GM18508 (cell line): ENCODE data around the gene SLC18A3.

Experiments
- ATAC-seq: cut with Tn5 transposase; IDR thresholded peaks from one replicate; pipeline ENCODE4 v1.9.1; 2021; ENCODE audit warnings: moderate number of reproducible peaks; ENCODE audit not compliant: insufficient read depth, unreplicated experiment

The SLC18A3 gene

DNA sequence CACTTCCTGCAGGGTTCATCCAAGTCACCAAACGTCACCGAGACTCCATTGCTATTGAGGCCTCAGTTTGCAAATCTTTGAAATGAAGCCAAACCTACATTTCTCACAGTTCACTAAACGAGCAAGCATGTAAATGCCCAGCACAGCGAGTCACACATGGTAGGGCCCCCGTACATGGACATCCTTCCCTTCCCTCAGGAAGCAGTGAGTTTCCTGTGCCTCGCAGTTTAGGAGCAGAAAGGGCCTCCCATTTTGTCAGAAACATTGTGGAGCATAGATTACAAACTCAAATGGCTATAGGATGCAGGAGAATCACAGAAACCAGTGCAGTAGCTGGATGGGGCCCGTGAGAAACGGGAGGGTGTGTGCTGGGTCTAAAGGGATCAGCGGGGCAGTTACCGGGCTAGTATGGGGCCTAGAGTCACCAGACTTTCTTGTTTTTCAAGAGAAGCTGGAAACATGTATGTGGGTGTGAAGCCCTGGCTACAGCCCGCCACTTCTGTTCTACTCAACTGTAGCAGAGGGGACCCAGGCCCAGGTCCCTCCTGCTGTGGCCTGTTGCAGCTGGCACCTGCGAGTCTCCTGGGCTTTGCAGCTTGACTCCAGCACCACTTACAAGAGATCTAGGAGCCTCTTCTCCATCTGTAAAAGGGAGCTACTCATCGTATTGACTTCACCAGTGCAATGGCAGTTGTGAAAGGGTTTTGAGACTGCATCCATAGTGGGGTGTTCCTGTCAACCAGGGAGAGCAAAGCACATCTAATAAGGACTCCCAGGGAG, 14.2 kb upstream of the SLC18A3 start:
- no peak for ATAC-seq

DNA sequence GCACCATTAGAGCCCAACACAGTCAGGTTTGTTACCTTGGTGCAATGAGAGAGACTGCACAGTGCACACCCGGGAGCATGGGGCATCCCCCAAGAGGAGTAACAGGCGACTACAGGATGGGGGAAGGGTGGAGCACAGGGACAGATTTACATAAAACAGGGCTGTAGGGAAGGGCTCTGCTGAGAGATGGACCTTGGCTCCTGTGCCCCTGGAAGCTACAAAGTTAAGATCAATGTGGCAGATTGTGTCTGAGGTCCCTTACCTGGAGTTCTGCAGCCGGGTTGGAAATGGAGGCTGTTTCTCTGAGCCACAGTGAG, 13.7 kb upstream of the SLC18A3 start:
- ATAC-seq = no peak

DNA sequence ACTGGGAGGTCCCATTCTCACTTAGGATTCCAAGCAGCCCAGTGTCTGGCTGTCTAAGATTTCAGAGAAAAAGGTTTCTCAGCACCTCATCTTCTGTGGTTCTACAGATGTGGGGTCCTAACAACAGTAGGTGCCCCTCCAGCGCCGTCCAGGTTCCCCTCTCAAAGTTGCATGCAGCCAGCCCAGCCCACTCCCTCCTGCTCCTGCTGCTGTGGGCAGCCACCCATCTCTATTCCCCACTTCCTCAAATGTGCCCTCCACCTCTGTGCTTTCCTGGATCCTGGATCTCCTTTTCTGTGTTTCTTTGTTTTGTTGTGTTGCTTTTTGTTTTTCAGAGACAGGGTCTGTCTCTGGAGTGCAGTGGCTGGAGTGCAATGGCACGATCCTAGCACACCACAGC, 13.3 kb upstream of the SLC18A3 start:
- no peak for ATAC-seq

DNA sequence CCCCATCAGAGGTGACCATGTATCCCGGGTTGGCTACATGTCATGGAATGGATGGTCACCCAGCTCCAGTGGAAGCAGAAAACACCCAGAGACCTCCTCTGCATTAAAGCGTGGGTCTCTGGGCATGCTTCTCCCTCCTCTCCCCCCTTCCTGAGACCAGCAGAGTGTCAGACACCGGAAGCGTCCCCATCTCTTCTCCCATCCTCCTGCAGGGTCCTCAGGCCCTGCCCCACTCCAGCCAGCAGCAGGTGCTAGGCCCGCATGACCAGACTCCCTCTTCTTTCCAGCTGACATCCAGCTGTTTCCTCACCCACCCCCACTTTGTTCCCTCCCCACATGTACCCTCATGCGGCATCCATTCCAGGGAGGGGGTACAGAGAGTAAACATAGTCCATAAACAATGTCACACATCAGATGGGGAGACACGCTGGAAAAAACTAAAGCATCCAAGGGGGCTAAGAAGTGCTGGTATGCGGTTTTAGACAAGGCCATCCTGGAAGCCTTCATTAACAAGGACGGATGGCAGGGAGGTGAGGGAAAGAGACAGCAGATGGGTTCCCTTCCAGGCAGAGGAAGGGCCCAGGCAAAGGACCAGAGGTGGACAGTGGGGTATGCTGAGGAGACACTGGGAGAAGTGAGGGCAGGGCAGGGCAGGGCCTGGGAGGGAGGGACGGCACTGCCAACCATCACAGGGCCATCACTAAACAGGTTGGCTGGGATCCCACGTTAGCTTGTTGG, 12.5 kb upstream of the SLC18A3 start:
- ATAC-seq = no peak

DNA sequence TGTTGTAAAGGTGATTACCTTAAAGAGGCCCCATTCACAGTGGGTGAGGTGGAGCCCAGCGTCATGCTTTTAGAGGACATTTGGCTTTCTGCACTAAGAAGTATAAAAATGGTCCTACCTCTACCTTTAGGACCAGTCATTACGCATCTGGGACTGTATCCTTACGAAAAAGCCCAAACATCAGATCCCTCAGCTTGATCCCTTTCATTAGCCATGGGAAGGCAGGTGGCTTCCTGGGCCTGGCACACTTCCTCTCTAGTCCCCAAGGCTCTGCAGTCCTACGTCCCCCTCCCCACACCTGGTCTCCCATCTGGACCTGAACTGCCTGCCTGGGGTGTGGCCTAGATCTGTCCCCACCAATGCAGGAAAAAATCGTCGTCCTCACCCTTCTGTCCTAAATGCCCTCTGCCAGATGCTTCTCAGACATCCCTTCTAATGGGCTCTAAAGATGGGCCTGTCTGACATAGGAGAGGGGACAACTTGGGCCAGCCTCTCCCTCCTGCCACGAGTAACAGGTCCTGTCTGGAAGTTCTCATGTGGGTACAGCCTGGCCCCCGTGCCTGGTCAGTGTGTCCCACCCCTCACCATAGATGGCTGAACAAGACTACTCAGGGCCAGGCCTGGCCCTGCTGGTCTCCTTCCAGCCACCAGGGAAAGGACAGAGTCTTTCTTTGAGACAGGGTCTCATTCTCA, 11.8 kb upstream of the SLC18A3 start:
- no peak for ATAC-seq

DNA sequence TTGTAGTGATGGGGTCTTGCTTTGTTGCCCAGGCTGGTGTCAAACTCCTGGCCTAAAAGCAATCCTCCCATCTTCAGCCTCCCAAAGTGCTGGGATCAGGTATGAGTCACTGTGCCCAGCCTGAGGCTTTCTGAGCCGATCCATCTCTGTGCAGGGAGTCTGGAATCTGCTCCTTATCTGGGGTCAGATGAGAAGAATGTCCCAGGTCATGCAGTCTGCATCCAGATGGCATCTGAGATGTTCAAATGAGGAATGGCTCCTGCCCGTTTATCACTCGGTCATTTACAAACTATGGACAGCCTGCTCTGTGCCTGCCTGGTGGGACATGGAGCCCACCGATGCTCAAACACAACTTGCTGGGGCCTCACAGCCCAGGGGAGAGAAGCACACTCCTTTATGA, 11.1 kb upstream of the SLC18A3 start:
- no peak for ATAC-seq

DNA sequence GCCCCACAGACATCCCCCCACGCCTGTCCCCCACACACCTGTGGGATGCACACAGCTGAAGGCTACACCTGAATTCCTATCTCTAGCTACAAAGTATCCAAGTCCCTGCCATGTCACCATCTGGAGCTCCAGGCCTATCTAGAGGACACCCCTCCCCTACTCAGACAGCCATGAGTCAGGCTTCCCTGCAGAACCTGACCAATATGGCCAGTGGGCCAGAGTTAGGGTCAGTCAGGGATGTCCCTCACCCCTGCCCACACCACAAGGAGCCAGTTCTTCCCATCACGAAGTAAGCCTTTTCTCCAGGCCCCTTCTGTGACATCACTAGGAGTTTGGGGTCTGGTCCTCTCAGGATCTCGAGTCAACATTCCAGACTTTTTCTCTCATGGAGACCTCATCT, 10.6 kb upstream of the SLC18A3 start:
- no peak for ATAC-seq

DNA sequence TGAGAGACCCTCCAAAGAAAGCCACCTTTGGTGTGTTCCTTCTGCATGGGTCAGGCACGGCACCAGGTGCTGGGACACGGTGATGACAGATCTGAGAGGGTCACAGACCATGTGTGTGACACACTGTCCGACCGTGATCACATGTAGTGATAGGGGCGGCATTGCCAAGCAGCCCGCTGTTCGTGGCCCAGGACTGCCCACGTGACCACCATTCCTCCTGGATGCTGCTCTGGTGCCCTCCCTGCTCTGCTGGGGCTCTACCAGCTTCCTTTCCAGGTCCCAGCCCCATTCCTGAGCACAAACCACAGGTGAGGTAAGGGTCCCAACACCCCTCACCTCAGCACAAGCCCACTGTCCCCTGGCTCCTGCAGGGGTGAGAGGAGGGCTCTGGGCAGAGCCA, 10.1 kb upstream of the SLC18A3 start:
- ATAC-seq = no peak

DNA sequence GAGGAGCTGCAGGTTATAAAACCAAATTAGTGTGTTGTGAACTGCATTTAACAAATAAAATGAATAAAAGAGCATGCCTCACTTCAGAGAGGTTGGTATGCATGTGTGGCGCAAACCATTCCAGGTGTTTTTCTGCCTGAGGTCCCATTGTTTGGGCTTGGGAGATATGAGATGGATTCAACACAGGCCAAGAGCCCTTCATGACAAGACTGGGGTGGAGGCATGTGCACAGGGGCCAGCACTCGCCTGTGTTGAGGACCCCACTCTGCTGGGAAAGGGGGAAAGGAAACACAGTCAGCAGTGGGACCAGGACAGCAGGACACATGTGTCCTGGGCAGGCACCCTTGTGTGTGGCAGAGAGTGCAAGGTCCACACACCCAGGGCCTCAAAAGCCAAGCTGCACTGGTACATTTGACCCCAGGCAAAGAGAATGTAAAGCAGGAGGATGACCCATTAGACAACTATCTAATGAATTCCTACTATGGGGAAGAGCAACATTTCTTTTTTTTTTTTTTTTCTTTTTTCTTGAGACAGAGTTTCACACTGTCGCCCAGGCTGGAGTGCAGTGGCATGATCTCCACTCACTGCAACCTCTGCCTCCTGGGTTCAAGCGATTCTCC, 9.2 kb upstream of the SLC18A3 start:
- ATAC-seq = no peak

DNA sequence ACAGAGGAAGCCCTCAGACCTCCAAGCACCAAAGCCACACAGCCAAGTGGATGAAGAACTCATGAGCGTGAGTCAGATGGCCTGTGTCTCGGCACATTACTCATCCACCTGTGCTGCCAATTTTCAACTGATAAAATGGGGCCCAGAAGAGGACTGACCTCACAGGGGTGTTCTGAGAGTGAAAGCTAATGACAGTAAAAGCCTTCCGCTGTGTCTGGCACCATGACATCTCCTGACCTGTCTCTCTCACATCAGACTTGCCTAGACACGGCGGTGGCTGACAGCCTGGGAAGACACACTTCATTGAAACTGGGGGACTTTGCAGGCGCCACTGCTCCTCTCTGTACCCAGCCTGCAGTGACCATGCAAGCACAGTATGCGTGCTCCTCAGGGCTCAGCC, 8.3 kb upstream of the SLC18A3 start:
- no peak for ATAC-seq

DNA sequence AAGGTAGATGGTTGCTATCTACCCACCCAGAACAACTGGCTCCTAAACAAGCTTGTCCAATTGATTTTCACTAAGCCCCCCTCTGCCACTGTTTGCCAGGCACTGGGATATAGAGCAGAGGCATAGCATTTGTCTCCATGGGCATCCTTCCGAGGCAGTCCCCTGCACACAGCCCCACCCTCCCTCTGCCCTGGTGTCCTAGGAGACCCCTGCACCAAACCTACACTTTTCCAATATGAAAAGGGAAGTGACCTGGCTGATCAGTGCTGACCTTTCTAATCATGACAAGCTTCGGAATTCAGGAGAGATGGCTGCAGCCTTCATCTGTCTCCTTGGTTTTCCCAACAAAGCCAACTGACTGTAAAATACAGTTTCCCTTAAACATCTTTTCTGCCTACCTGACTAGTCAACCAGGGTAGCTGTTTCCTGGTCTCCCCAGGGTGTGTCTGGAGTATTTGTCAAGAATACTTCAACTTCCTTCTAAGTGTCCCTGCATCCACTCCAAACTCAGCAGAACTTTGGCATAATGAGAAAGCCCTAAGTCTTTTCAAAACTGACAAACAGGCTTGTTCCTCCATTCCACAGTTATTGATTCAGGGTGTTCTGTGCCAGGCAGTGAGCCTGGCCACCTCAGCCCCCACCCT, 7.6 kb upstream of the SLC18A3 start:
- ATAC-seq = no peak

DNA sequence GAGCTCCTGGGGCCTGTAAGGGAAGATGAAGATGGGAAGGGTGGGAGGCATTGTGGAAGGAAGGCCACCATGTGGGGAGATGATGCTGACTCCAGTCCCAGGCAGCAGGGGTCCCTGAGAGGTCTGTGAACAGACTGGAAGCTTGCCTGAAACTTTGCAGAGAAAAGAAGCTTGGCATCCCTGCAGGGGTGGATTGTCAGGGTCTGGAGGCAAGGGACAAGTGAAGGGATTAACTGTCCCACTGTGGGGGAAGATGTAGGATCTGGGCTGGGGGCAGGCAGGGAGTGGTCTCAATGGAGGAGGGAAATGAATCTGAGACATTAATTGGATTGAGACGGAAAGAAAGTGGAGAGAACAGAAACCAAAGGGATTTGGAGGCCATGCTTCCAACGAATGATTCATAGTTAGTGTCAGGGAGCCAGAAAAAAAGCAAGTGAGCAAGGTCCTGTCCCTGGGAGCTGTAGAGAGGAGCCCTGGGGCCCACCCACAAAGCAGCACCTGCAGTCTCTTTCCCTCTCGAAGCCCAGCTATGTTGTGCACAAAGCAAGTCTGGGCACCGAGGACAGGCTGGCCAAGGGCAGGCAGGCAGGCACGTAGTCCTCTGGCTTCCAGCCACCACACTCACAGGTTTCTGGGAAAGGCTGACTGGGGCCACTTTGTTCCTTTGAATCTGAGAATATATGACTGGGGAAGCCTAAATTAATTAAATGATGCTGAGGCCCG, 4.7 kb upstream of the SLC18A3 start:
- no peak for ATAC-seq

DNA sequence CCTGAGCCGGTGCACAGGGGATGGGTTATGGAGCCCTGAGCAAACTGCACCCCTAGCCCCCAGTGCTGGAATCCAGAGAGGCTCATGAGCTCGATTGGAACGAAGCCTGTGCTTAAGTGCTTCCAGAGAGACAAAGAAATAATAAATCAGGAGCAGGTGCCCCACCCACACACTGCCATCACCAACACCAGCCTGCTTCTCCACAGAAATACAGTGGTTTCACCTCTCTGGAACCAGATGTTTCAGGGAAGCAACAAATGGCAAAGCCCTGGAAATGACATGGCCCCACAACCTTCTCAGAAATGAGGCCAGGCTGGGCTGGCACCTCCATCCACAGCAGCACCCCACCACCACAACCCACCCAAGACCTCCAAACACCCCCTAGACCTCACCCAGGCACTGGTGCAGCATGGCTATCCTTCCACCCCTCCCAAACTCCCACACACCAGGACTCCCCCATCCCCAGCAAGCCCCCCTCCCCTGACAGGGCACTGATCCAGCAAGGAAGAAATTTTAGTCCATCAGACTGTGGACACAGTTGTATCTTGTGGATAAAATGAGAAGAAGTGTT, 4.1 kb upstream of the SLC18A3 start:
- no peak for ATAC-seq

DNA sequence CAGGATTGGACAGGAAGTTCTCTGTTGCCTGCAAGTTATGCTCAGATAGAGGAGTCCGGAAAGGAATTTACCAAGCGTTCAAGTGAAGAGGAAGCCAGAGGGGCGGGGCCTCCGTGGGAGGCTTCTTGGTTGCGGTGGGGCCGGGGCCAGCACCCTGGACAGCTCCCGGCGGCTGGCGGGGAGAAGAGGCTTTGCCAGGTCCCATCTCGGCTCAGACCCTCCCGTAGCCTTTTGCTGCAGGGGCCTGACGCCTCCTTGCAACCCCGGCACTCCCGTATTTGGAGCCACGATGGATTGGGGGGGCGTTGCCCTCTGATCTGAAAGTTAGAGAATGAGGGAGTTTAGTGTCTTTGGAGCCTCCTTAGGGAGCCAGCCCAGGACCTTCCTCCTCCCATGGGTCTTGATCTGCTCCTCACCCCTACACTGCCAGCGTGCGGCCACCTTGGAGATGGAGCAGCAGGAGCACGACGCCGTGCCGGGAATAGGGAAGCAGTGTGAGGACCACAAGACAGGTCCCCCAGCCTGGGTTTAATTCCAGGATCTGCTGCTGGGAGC, 3.1 kb upstream of the SLC18A3 start:
- ATAC-seq = no peak

DNA sequence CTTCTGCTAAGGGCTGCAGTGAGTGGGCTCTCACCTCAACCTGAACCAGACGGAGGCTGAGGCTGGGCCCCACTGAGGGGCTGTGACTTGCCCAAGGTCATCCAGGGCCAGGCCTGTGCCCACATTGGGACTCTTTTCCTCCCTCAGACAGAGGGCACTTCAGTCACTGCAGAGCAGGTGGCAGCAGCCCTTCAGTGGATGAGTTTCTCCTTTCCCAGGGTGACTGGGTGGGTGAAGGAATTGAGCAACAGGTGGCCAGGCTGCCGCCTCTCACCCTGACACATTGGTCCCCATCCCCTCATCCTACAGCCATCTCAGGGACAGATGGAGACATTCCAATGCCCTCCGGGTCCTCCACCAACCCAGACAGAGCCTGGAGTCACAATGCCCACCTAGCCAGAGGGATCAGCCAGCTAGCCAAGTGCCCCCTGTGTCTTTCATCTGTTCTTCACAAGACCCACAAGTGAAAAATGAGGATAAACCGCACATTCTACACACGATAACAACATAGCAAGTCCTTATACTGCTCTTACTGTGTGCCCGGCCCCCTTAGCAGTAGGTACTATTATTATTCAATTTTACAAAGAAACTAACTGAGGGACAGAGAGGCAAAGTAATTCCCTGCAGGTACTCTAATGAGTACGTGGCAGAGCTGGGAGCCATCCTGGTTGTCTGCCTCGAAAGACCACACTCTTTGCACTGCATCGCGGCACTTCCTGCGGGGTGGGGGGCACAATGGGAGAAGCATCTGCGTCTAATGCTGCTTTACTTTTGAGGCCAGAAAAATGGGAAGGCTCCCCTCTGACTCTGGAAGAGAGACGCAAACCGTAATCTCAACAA, 1.7 kb upstream of the SLC18A3 start:
- ATAC-seq = no peak

DNA sequence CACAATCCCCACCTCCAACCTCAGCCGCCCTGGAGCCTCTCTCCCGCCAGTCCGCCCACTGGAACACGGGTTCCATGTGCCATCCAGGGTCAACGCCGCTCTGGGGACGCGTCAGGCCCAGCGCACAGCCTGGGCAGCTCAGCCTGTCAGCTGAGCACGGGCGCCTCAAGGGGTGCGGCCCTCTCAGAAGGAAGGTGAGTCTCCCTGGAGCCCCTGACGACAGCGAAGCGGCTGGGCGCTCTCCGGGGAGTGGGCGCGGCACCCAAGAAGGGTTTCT, 1.2 kb upstream of the SLC18A3 start:
- no peak for ATAC-seq

DNA sequence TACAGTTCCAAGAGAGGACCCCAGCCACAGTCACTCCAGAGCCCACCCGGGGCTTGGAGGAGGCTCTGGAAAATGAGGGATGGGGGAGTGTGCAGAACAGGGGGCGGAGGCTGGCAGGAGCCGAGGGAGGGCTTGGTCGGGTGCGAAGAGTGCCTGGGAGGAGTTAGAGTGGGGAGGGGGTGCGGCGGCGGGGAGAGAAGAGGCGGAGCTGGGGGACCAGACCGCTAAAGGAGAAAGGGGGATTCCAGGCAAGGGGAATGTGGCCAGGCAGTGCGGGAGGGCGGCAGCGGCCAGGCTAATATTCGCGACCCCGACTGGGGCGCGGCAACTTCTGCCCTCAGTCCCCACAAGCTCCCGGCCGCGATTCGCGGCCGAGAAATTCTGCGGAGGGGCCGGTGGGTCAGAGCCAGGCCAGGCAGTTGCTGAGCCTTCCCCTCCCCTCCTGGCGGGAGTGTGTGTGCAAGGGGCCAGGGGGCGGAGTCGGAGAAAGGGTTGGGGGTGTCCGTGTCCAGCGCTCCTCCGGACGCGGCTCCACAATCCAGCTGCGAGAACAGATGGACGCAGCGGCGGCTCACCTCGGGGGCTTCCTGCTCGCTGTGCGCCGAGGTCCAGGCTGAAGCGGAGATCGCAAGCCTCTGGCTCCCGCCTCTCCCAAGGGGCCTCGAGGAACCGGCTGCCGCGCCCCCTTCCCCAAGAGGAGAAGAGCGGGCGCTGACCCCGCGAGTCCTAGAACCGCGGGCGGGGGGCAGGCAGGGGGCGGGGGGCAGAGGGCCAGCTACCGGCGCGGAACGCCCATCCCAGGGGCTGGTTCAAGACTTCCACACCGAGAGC, 612 bp upstream of the SLC18A3 start:
- ATAC-seq = no peak
